Small intestine (tissue), 7 donors: ENCODE data around the gene SLC22A5. TPM values are rescaled to one million over a fixed set of nuclear protein-coding genes. Genes with fewer than 3 reads are reported as not detected.

Experiments
- DNase-seq, 2 donors: peaks; one replicate each; pipeline versions ENCODE4 v3.0.0 to v3.0.0-alpha.2; 2013
- FAIRE-seq: peaks from 2 replicates; lab custom pipeline; 2012; peaks lifted over from hg19 to GRCh38; lab: Jason Lieb, UNC
- H3K27ac ChIP-seq, 3 donors: one replicate each; pipeline ENCODE4 v1.5.1; 2013; ENCODE audit warnings: low read length in 2 of 3, mild to moderate bottlenecking in 2 of 3, control low read depth in 1 of 3, inconsistent platforms in 1 of 3, low read depth in 1 of 3, moderate library complexity in 1 of 3
- H3K27me3 ChIP-seq, 3 donors: one replicate each; pipeline ENCODE4 v1.6.1; 2013; ENCODE audit warnings: low read length in 3 of 3, inconsistent platforms in 1 of 3; ENCODE audit not compliant: control insufficient read depth in 3 of 3, insufficient read depth in 3 of 3
- H3K36me3 ChIP-seq, 3 donors: one replicate each; pipeline ENCODE4 v1.6.1; 2013; ENCODE audit warnings: low read length in 3 of 3, inconsistent platforms in 1 of 3, low read depth in 1 of 3, mild to moderate bottlenecking in 1 of 3, moderate library complexity in 1 of 3; ENCODE audit not compliant: control insufficient read depth in 3 of 3, insufficient read depth in 2 of 3
- H3K4me1 ChIP-seq, 3 donors: one replicate each; pipeline ENCODE4 v1.6.1; 2013; ENCODE audit warnings: low read length in 2 of 3, inconsistent platforms in 1 of 3, low read depth in 1 of 3, mild to moderate bottlenecking in 1 of 3, moderate library complexity in 1 of 3; ENCODE audit not compliant: control insufficient read depth in 3 of 3, insufficient read depth in 2 of 3
- H3K4me3 ChIP-seq, 3 donors: one replicate each; pipeline ENCODE4 v1.5.1; 2013; ENCODE audit warnings: low read length in 3 of 3, control low read depth in 1 of 3, inconsistent platforms in 1 of 3, low read depth in 1 of 3, mild to moderate bottlenecking in 1 of 3, moderate library complexity in 1 of 3
- H3K9me3 ChIP-seq, 2 donors: one replicate each; pipeline ENCODE4 v1.6.1; 2013; ENCODE audit warnings: low read depth in 1 of 2, low read length in 1 of 2; ENCODE audit not compliant: control insufficient read depth in 2 of 2, insufficient read depth in 1 of 2
- WGBS, 3 donors: extraction: QIAGEN DNeasy Blood & Tissue Kit; methylation state at CpG; one replicate each; pipeline ENCODE4 v1.1.7; 2013; 5-methylcytosine and 5-hydroxymethylcytosine counted together
- polyA plus RNA-seq, 4 donors: library from polyadenylated mRNA; stranded (reverse) in 3 of 4; unstranded in 1 of 4; fragments of 200-250 nt in 3 of 4; fragments of 120-200 nt in 1 of 4; gene quantifications; one replicate each; pipeline versions ENCODE4 v1.2.1 to v1.2.3, GENCODE V29; 2013
- donor health status: healthy with polysubstance abuse.
- donor health status: control.
- donor health status: control.
- donor health status: Bipolar disorder and iron deficiency.
- donor health status: healthy.

SLC22A5 gene
- polyA plus RNA-seq, 4 donors = 9.4 to 37.8 (median 21.9) TPM

- H3K9me3 ChIP-seq = no peaks in the 10 kb centered on the region
- H3K4me3 ChIP-seq = no peak overlapping the region
- peaks cover 0 to 54% (median 5%) of the 10 kb centered on the region in 3 donors for H3K36me3 ChIP-seq
- DNase-seq (peak; percentile 68 to 71), FAIRE-seq (no peak)
- H3K4me1 ChIP-seq = peaks cover 5 to 33% (median 17%) of the 10 kb centered on the region in 3 donors
- no peaks in the 10 kb centered on the region for H3K27me3 ChIP-seq
- H3K27ac ChIP-seq = peak overlapping the region in 2 of 3 donors; percentile 34 to 42
- WGBS, 3 donors = 32 to 46% (median 40%) methylated on average over 9 of the region's 9 CpGs
Observed at GRCh38 chr5:132385326-132386105, 16.0 kb downstream of the SLC22A5 start.

- no peak for FAIRE-seq
- Histone ChIP-seq H3K27me3 (no peaks in the 10 kb centered on the region), H3K27ac (peak overlapping the region; percentile 68 to 95 (median 88)), H3K9me3 (no peaks in the 10 kb centered on the region), H3K36me3 (peaks cover 0 to 63% (median 8%) of the 10 kb centered on the region in 3 donors), H3K4me1 (peaks cover 5 to 33% (median 17%) of the 10 kb centered on the region in 3 donors), H3K4me3 (no peak overlapping the region)
- 14 to 22% (median 18%) methylated on average over 10 of the region's 10 CpGs for WGBS, 3 donors
- peak; percentile 83 to 85 for DNase-seq
Observed at GRCh38 chr5:132386644-132387286, 17.3 kb downstream of the SLC22A5 start.

- Histone ChIP-seq H3K4me3 (no peak overlapping the region), H3K27ac (peak overlapping the region; percentile 81 to 95 (median 94)), H3K27me3 (no peaks in the 10 kb centered on the region), H3K4me1 (peaks cover 5 to 33% (median 17%) of the 10 kb centered on the region in 3 donors), H3K36me3 (peaks cover 0 to 68% (median 9%) of the 10 kb centered on the region in 3 donors), H3K9me3 (no peaks in the 10 kb centered on the region)
- FAIRE-seq (no peak), DNase-seq (peak; percentile 89 to 92)
- 23 to 30% (median 26%) methylated on average over 4 of the region's 4 CpGs for WGBS, 3 donors
Observed at GRCh38 chr5:132387640-132388117, 18.2 kb downstream of the SLC22A5 start.

GRCh38 chr5:132388244-132389050 lies 18.9 kb downstream of the SLC22A5 start:
- H3K9me3 ChIP-seq = no peaks in the 10 kb centered on the region
- peak overlapping the region; percentile 81 to 95 (median 94) for H3K27ac ChIP-seq
- DNase-seq (peak in 1 of 2 donors; percentile 60), FAIRE-seq (no peak)
- H3K4me1 ChIP-seq = peaks cover 5 to 33% (median 17%) of the 10 kb centered on the region in 3 donors
- no peak overlapping the region for H3K4me3 ChIP-seq
- H3K27me3 ChIP-seq = no peaks in the 10 kb centered on the region
- peaks cover 0 to 74% (median 11%) of the 10 kb centered on the region in 3 donors for H3K36me3 ChIP-seq
- WGBS, 3 donors = 50 to 67% (median 63%) methylated on average over 8 of the region's 8 CpGs

GRCh38 chr5:132389051-132389331 lies 19.5 kb downstream of the SLC22A5 start:
- DNase-seq (no peak), FAIRE-seq (no peak)
- H3K9me3 ChIP-seq = no peaks in the 10 kb centered on the region
- peaks cover 0 to 74% (median 11%) of the 10 kb centered on the region in 3 donors for H3K36me3 ChIP-seq
- no peaks in the 10 kb centered on the region for H3K27me3 ChIP-seq
- H3K27ac ChIP-seq = peak overlapping the region; percentile 53 to 95 (median 94)
- no peak overlapping the region for H3K4me3 ChIP-seq
- 91 to 100% (median 93%) methylated on average over 1 of the region's 1 CpG for WGBS, 3 donors
- H3K4me1 ChIP-seq = peaks cover 5 to 33% (median 17%) of the 10 kb centered on the region in 3 donors

GRCh38 chr5:132389585-132390286 lies 20.2 kb downstream of the SLC22A5 start:
- Histone ChIP-seq H3K9me3 (no peaks in the 10 kb centered on the region), H3K4me1 (peaks cover 5 to 33% (median 17%) of the 10 kb centered on the region in 3 donors), H3K36me3 (peaks cover 0 to 69% (median 11%) of the 10 kb centered on the region in 3 donors), H3K27ac (peak overlapping the region; percentile 53 to 95 (median 94)), H3K4me3 (no peak overlapping the region), H3K27me3 (no peaks in the 10 kb centered on the region)
- peak in 1 of 2 donors; percentile 37 for DNase-seq
- no peak for FAIRE-seq
- WGBS, 3 donors = 91 to 96% (median 95%) methylated on average over 10 of the region's 10 CpGs

GRCh38 chr5:132391247-132391646 lies 21.7 kb downstream of the SLC22A5 start:
- Histone ChIP-seq H3K36me3 (peaks cover 0 to 59% (median 15%) of the 10 kb centered on the region in 3 donors), H3K27ac (no peak overlapping the region), H3K4me3 (no peak overlapping the region), H3K27me3 (no peaks in the 10 kb centered on the region), H3K9me3 (no peaks in the 10 kb centered on the region), H3K4me1 (peaks cover 5 to 25% (median 17%) of the 10 kb centered on the region in 3 donors)
- DNase-seq (no peak), FAIRE-seq (no peak)
- 69 to 87% (median 76%) methylated on average over 5 of the region's 5 CpGs for WGBS, 3 donors
